ENCODE data around the gene RPL38.

RPL38 gene

DNA sequence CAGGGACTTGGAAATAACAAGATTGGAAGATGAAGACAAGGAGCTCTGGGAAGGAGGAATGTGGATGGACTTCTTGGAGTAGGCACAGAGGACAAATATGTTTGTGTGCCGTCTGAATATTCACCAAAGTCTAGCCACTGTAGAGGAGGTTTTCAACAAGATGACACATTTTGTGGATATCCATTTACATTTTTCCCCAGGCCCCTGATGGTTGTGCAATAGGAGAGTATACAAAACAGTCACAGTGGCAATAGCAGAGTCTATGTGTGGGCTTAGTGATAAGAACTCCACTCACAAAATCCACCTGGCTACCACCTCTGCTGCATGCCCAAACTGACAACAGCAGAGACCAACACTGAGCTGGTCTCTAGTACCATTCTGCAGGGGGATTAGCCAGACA is 32.6 kb upstream of the RPL38 start:
- no peak for TF ChIP-seq CTCF (IDR thresholded peaks at IDR 0.05; ENCODE audit: insufficient read depth, low read depth, low read length, missing control alignments)
- no peak for DNase-seq (ENCODE audit: low read depth)
- H3K4me3 ChIP-seq (ENCODE audit: low read length): no peak overlapping the region

DNA sequence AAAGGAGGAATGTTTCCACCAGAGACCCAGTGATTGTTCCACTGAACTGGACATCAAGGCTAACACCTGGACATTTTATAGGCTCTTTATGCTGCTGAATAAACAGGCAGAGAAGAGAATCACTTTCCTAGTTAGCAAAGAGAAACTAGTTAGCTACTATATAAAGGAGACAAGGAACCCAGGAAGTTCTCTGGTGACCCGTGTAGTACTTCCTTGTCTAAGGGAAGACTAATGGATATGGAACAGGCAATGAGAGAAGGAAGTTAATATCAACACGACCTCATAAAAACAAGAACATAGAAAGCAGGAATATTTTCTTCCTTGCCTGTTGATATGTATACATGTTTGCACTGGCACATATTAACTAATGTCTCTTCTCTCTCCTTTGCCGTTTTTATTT is 30.8 kb upstream of the RPL38 start:
- no peak overlapping the region for H3K4me3 ChIP-seq (ENCODE audit: low read length)
- TF ChIP-seq CTCF (IDR thresholded peaks at IDR 0.05; ENCODE audit: insufficient read depth, low read depth, low read length, missing control alignments): no peak
- no peak for DNase-seq (ENCODE audit: low read depth)

GRCh38 chr17:74176546-74177001 is 26.9 kb upstream of the RPL38 start:
- no peak overlapping the region for H3K4me3 ChIP-seq (ENCODE audit: low read length)
- peak; percentile 60 for DNase-seq (ENCODE audit: low read depth)
- peak; percentile 85 for TF ChIP-seq CTCF (IDR thresholded peaks at IDR 0.05; ENCODE audit: insufficient read depth, low read depth, low read length, missing control alignments)

- peak; percentile 70 for DNase-seq (ENCODE audit: low read depth)
- no peak for TF ChIP-seq CTCF (IDR thresholded peaks at IDR 0.05; ENCODE audit: insufficient read depth, low read depth, low read length, missing control alignments)
- H3K4me3 ChIP-seq (ENCODE audit: low read length): no peak overlapping the region
Observed at GRCh38 chr17:74177018-74177450, 26.4 kb upstream of the RPL38 start.

GRCh38 chr17:74179576-74179975 is 23.9 kb upstream of the RPL38 start:
- TF ChIP-seq CTCF (IDR thresholded peaks at IDR 0.05; ENCODE audit: insufficient read depth, low read depth, low read length, missing control alignments): no peak
- no peak overlapping the region for H3K4me3 ChIP-seq (ENCODE audit: low read length)
- DNase-seq (ENCODE audit: low read depth): no peak

- H3K4me3 ChIP-seq (ENCODE audit: low read length): no peak overlapping the region
- no peak for DNase-seq (ENCODE audit: low read depth)
- TF ChIP-seq CTCF (IDR thresholded peaks at IDR 0.05; ENCODE audit: insufficient read depth, low read depth, low read length, missing control alignments): no peak
Observed at GRCh38 chr17:74180336-74180735, 23.1 kb upstream of the RPL38 start.

DNA sequence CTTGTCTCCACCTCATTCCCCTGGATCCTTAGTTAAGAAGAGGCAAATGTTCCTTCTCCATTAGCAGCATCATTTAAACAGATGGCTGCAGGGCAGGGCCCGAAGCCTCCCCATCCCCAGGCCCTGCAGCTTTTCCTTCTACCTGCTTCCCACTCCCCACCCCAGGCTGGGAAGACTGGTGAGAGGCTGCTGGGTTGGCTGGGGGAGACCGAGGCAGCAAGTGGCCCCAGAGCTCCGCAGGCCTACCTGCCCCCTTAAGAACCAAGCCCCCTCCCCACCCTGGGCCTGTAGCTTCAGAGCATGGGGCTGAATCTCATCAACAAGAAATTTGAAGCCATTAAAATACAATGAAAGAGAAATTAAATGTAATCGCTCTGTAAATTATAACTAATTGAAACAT is 22.1 kb upstream of the RPL38 start:
- TF ChIP-seq CTCF (IDR thresholded peaks at IDR 0.05; ENCODE audit: insufficient read depth, low read depth, low read length, missing control alignments): no peak
- DNase-seq (ENCODE audit: low read depth): no peak
- H3K4me3 ChIP-seq (ENCODE audit: low read length): no peak overlapping the region

Data from epithelial cell of esophagus (primary cell).